Stromal cell of bone marrow (primary cell): ENCODE data around the gene STK11IP.

Experiments
- DNase-seq: peaks from one replicate; pipeline ENCODE4 v3.0.0-alpha.2; 2012; ENCODE audit warnings: low read depth

Gene STK11IP

GRCh38 chr2:219563271-219563928 lies 34.3 kb upstream of the STK11IP start:
- DNase-seq, result no peak

GRCh38 chr2:219565130-219566080 lies 32.3 kb upstream of the STK11IP start:
- no peak for DNase-seq

DNA sequence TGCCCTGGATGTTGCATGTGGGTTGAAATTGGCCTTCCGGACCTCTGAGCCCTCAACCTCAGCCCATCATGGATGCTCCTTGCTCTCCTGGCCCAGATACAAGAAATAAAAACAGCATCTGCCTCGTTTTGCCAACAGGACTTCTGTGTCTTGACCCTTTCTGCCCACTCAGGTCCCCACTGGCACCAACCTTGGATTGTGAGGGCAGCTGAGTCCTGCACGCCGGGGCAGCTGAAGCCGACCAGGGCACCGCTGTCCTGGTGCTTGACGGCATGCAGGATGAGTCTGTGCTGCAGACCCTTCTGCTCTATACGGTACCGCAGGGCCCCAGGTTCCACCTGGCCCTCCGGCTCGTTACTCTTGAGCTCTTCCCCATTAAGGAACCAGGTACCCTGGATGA lies 31.0 kb upstream of the STK11IP start:
- DNase-seq, result no peak

GRCh38 chr2:219567131-219567530 lies 30.5 kb upstream of the STK11IP start:
- no peak for DNase-seq

GRCh38 chr2:219567791-219568361 lies 29.8 kb upstream of the STK11IP start:
- no peak for DNase-seq

DNA sequence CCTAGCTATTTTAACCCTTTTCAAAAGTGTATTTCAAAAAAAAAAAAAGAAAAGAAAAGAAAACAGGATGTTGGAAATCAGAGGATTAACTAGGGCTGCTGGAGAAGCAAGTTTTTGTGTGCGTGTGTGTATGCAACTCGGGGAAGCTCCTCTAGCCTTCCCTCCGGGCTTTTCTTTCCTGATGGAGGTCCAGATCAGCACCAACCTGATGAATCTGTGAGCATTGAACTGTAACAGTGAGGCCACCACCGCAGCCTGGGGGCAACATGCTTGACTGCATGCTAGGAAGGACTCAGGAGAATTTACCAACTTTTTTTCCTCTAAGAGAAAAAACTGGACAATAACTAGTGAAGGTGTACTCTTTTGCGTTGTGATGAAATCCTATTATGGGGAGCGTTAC lies 28.6 kb upstream of the STK11IP start:
- no peak for DNase-seq

DNA sequence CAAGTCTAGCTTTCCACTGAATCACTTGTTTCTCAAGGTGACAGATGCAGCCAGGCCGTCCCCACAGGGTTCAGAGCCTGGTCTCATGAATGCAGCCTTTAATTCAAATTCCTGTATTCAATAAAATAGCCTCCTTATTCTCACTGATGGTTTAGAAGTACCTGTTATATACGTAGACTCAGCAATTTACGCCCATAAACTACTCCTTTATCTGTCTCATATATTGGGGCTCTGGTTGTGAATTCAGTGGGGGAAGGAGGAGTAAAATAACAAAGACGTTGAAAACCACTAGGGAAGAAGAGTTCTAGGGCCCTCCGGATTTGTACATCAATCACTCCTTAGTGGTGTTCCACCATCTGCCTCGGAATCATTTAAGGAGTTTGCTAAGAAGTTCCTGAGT lies 28.0 kb upstream of the STK11IP start:
- DNase-seq, result no peak

DNA sequence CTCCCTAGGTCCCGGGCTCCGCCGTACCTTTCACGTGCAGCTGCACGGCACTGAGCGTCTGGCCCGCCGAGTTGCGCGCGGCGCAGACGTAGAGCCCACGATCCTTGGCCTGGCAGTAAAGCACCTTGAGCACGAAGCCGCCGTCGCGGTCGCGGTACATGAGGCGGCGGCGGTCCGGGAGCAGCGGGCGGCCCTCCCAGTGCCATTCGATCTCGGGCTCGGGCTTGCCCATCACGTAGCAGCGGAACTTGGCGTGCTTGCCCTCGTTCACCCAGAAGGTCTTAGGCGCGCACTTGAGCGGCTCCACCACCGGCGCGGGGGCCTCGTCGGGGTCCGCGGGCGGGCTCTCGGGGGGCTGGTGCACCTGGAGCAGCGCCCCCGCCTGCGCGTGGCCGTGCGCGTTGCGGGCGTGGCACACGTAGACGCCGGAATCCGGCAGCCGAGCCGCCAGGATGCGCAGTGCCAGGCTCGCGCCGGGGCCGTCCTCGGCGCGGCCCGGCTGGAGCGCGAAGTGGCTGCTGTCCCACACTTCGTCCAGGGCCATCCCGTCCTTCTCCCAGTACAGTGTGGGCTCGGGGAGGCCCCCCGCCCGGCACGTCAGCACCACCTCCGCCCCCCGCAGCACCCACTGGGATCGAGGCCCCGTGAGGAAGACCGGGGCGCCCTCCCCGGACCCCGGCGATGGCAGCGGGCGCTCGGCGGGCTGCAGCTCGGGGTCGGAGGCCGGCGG lies 27.3 kb upstream of the STK11IP start:
- no peak for DNase-seq

DNA sequence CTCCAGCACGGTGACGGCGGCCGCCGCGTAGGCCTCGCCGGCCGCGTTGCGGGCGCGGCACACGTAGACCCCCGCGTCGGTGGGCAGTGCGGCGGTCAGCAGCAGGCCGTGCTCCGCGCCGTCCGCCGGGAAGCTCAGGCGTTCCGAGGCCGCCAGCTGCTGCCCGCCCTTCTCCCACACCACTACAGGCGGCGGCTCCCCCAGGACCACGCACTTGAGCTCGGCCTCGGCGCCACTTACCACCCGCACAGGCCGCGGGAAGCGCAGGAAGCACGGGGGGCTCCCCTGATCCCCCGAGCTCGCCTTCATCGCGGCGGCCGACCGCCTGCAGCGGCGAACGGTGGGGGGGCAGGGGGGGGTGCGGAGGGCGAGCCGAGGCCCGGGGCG lies 26.7 kb upstream of the STK11IP start:
- DNase-seq, result no peak

DNA sequence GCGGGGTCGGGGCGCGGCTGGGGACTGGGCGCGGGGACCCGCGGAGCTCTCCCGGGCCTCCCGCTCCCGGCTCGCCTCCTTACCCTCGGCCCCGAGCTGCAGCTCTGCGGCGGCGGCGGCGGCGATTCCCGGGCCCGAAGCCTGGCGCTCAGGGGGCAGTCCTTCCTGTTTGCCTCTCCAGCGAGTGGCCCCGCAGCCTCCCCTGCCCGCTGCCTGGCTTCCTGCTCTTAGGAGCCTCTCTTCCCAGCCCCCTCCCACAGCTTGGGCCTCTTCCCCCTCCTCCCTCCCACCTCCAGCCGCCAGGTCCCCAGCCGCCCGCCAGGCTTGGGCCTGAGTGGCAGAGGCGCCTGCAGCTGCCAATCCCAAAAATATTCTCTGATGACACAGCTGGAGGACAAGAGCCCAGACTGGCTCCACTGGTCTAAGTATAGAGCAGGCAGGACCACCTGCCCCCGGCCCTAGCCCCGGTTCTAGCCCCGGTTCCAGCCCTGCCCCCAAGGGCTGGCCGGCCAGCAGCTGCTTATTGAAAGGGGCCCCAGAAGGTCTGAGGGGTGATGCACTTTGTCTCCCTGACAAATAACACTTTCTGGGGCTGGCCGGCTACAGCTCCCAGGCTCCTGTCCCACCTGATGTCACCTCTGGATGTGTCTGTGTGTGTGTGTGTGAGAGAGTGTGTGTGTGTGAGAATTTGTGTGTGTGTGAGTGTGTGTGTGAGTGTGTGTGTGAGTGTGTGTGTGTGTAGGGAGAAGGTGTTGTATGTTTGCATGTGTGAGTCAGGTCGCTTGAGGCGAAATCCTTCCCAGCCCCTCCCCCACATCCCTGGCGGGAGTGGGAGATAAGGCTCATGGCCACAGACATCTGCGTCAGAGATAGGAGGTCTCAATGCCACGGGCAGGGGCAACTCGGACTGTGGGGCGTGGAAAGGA lies 26.1 kb upstream of the STK11IP start, which contains the start of gene OBSL1:
Gene OBSL1 (minus strand): TSS at position 229 of the 926 bp plus-strand sequence. CDS start 307 bp downstream, outside the sequence.
- DNase-seq, result no peak

GRCh38 chr2:219572237-219573001 lies 25.2 kb upstream of the STK11IP start, which contains the start of gene INHA:
TSS of gene INHA (plus strand) at chr2:219572310. CDS start at chr2:219572375, 65 bp downstream.
- DNase-seq, result no peak

DNA sequence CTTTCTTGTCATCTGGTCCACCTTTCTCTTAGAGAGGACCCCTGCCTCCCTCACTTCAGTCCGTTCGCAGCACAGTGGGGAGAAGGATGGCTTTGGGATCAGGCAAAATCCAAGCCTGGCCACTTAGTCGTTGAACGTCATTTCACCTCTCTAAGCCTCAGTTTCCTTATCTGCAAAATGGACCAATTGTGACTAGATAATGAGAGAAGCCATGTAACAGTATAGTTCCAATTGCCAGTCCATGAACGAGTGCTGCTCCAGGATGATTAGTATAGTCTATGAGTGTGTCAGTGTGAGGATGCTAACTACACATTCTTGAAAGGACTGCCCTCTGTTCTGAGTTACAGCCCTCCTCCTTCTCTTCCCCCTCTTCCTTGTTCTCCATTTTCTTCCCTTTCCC lies 24.5 kb upstream of the STK11IP start:
- no peak for DNase-seq

DNA sequence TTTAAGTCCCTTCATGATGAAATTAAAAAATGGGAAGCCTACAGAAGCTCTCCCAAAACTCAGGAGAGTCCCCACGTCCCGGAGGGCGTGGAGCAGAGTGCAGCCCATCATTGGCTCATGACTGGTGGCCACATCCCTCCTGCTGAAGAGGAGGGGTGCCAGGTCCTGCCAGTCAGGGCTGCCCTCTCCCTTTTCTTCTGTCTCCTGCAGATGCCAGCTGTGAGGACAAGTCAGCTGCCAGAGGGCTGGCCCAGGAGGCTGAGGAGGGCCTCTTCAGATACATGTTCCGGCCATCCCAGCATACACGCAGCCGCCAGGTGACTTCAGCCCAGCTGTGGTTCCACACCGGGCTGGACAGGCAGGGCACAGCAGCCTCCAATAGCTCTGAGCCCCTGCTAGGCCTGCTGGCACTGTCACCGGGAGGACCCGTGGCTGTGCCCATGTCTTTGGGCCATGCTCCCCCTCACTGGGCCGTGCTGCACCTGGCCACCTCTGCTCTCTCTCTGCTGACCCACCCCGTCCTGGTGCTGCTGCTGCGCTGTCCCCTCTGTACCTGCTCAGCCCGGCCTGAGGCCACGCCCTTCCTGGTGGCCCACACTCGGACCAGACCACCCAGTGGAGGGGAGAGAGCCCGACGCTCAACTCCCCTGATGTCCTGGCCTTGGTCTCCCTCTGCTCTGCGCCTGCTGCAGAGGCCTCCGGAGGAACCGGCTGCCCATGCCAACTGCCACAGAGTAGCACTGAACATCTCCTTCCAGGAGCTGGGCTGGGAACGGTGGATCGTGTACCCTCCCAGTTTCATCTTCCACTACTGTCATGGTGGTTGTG lies 23.0 kb upstream of the STK11IP start:
- no peak for DNase-seq

DNA sequence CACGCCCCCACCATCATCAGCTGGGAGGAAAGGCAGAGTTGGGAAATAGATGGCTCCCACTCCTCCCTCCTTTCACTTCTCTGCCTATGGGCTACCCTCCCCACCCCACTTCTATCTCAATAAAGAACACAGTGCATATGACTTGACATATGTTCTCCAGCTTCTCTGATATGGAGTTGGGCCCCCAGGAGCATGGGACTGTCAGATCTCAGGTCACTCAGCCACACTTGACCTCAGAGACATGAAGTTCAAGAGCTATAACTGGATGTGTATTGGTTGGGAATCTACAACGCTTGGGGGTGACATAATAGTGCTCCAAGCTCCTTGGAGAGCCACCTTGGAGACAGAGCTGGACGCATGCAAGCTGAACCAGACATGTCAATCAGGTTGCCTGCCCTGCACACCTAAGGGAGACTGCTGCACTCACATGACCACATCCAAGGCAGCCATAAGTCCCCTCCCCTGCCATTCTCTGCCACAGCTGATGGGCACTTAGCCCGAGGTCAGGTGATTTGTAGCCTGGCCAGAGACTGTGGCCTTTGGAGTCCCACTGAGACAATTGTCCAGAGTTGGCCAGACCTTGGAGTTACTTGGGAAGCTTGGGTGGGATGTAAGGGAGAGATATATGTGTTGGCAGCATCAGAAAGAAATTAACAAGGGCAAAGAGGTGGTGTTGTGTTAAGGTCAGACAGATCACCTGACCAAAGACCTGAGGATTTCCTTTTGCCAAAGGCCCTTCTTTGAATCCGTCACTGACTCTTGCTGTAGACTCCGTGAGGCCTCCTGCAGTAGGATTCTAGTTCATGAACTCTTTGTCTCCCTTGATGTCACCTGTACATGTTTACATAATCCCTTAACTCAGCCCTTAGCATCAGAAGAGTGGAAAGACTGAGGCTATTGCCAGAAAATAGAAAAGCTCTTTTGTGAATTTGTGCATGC lies 21.8 kb upstream of the STK11IP start:
- DNase-seq, result no peak

DNA sequence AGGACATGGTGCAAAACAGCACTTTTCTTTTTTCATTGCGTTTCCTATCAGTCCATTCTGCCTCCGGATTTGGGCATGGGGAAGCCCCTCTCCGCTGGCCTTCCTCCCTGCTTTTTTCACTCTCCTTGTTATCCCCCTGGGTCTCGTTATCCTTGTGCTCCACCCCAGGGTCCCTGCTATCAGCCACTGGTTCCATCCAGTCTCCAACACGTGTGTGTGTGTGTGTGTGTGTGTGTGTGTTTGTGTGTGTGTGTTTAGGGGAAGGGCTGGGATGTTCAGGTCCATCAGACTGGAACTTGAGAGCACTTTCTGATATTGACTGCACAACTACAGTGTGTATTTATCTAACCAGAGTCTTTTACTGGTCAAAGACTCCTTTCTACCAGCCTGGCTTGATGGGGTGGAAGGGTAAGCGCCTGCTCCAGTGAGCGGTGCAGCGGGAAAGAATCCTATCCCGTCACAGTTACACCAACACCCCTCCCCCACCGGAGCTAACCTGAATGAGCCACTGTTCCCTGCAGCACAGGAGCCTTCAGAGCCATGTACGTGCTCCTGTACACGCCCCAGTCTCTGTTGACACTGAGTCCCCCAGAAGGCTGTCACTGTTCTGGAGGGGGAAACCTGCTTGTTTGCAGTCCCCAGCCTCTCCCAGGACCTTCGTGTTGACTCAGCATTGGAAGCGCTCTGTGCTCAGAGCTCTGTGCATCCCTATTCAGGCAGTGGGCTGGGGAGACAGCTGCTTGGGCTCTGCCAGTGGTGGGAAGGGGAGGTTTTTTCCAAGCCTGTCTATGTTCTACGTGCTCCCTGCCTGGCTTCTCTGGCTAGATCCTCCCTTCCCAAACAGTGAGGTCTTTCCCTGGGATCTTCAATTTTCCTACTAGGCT lies 20.9 kb upstream of the STK11IP start:
- DNase-seq, result no peak

- DNase-seq, result no peak
Observed at GRCh38 chr2:219578811-219579613, 18.6 kb upstream of the STK11IP start.
